T1000 (cell line): Measurements from ENCODE around the gene RXRA.
A peak's percentile ranks its signal among the peaks of the same experiment; 100 is the strongest.

Experiments used
- DNase-seq: peaks from one replicate; lab custom pipeline; 2025; ENCODE audit warnings: mixed read lengths; lab: John Stamatoyannopoulos, UW

RXRA gene

GRCh38 chr9:134367061-134367460 lies 40.8 kb downstream of the RXRA start:
- DNase-seq: no peak

GRCh38 chr9:134367791-134368490 lies 41.7 kb downstream of the RXRA start:
- no peak for DNase-seq

GRCh38 chr9:134368571-134368970 lies 42.3 kb downstream of the RXRA start:
- no peak for DNase-seq

GRCh38 chr9:134369416-134370212 lies 43.4 kb downstream of the RXRA start:
- DNase-seq: no peak

DNA sequence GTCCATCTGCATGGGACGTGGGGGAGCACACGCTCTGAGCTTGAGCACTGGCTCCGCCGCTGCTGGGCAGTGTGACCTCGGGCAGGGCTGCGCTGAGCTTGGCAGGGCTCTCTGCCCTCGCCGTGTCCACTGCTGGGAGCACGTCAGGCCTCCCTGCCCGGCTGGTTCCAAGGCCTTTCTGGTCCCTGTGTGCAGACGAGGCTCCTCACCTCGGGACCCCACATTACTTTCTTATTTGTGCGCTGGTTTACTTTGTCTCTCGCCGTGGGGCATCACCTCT lies 43.9 kb downstream of the RXRA start:
- no peak for DNase-seq

GRCh38 chr9:134370638-134371037 lies 44.4 kb downstream of the RXRA start:
- DNase-seq: no peak

DNA sequence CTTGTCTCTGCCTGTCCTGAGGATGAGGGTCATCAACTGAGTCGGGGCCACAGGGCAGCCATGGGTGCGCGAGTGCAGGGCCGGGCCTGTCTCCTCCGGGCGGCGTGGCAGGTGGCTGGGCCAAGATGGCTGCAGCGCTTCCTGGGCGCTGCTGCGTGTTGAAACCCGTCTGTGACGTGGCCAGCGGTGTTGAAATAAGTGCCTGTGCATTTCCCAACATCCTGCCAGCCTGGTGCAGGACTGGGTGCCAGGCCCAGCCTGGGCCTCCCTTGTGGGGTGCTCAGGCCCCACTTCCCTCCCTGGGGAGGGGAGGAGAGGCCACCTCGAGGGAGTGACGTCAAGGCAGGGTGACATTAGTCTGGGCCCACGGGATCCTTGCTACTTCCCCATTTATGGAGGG lies 45.5 kb downstream of the RXRA start:
- DNase-seq: no peak

- no peak for DNase-seq
Observed at GRCh38 chr9:134372581-134373267, 46.5 kb downstream of the RXRA start.

DNA sequence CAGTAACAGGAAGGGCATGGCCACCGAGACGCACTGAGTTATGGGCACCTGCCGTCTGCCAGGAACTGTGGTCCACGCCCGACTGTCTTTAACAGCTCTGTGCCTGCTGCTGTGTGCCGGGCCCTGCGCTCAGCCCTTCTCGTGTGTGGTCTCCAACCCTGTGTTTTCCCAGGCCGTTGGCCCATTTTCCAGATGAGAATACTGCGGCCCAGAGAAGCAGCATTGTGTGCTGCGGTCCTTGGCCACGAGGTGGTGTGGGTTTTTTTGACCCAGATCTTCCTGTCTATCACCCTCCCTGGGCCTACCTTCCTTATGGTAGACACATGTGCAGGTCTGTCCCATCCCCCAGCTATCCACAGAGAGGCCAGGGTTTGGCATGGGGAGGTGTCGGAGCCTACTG lies 47.0 kb downstream of the RXRA start:
- DNase-seq: no peak

DNA sequence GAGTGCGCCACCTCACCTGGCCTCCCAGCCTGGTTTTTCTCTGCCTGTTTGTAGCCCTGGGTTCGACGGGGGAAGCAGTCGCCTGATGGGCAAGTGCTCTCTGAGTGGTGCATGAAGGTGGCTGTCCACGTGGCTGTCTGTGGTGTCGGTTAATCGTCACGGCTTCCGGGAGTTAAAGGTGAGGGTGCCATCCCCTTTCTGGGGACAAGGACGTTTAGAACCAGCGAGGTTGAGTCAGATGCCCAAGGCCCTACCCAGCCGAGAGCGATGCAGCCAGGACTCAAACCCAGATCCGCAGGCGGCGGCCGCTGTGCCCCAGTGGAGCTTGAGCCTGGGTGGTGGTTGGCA lies 47.7 kb downstream of the RXRA start:
- no peak for DNase-seq

DNA sequence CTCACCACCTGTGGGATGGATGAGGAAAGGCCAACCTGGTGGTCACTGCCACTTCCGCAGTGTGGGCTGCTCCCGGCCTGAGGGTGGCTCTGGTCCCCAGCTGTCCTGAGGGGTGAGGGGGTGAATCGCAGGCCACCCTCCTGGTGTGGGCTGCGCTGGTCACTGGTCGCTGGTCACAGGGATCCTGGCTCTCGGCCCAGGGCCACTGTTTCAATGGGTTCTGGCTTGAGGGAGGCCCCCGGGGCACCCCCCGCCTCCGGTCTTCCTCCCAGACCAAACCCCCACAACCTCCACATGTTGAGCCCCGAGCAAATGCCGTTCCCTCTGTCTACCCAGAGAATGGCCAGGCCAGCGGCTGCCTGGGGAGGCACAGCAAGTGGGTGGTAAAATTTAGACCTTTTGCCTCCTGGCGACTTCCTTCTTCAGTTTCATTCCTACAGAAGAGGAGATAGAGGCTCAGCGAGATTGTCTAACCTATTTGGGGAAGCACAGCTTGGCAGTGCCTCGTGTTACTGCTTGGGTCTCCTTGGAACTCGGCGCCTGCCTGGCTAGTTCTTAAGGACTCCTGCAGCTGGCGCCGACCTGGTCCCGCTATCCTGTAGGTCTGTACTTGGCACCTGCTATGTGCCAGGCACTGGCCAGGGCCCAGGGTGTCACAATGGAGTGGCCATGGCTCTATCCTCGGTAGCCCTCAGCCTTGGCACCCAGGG lies 48.2 kb downstream of the RXRA start:
- DNase-seq: no peak

GRCh38 chr9:134375011-134375390 lies 48.7 kb downstream of the RXRA start:
- no peak for DNase-seq

DNA sequence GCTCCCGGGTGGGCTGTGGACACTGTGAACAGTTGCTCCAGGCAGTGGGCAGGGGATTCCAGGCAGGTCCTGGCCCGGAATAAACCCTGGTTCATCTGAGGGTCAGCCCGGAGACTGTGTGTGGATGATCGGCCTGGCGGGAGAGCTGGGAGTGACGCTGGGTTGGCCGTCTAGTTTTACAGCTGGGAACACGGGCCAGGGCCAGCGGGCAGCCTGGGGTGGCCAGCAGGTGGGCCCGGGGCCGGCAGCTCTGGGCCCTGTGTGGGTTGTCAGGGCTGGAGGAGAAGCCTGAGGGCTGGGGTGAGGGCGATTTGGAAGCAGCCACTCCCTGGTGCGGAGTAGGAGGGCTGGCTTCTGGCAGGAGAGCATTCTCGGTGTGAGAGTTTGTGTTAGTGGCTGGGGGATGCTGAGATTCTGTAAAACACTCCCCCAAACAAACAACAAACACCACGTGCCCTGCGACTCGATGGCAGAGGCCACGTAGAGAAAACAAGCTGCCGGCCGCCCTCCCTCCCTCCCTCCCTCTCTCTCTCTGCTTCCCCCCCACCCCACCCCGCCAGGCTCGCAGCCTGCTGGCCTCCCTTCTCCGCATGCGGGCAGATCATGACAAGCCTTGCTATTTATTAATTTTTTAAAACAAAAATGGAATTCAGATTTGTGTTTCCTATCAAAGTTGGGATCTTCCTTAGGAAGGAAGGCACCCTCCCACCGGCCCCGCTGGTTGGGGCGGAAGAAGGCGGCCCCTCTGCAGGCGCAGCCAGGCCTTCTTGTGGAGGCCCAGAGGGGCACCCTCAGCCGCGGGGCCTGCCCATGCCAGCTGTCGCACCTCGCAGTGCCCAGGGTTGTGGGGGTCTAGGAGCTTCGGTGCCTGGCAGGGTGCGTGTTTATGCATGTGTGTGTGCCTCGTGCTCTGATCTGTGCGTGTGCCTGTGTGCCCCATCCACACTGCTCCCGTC lies 49.5 kb downstream of the RXRA start:
- no peak for DNase-seq

- DNase-seq: no peak
Observed at GRCh38 chr9:134376386-134377142, 50.3 kb downstream of the RXRA start.

- DNase-seq: no peak
Observed at GRCh38 chr9:134377143-134377484, 50.9 kb downstream of the RXRA start.

DNA sequence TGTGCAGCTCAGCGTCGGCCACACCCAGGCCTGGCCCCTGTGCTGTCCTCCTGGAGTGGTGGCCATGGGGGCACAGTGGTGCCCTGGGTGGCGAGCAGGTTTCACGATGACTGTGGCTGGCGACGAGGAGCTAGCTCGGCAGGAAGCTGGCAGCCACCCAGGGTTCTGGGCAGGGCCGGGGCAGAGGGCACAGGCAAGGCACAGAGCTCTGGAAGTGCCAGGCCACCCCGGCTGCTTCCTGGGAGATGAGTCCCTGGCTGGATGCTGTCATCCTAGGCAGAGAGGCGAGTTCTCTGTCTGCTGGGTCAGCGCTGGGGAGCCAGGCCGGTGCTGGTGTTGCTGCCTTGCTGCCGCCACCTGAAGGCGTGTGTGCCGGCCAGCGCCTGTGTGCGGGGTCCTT lies 51.7 kb downstream of the RXRA start:
- peak; percentile 13 for DNase-seq

DNA sequence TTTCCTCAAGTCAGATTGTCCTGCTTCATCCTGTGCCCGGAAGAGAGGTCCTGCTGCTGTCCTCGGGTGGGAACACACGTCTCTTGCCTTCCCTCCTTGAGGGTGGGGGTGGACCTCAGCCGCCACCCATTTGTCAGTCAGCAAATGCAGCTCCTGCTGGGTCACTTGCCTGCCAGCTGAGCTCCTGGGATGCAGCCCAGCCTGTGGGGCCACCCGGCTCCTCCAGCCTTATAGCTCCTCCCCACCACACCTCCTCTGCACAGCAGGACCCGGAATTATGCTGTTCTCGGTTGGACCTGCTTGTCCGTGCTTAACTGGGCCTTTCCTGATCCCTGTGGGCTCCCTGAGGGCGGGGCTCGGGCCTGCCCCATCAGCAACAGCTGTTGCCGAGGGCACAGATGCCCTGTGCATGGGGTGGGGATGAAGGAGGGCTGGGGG lies 52.7 kb downstream of the RXRA start:
- no peak for DNase-seq

DNA sequence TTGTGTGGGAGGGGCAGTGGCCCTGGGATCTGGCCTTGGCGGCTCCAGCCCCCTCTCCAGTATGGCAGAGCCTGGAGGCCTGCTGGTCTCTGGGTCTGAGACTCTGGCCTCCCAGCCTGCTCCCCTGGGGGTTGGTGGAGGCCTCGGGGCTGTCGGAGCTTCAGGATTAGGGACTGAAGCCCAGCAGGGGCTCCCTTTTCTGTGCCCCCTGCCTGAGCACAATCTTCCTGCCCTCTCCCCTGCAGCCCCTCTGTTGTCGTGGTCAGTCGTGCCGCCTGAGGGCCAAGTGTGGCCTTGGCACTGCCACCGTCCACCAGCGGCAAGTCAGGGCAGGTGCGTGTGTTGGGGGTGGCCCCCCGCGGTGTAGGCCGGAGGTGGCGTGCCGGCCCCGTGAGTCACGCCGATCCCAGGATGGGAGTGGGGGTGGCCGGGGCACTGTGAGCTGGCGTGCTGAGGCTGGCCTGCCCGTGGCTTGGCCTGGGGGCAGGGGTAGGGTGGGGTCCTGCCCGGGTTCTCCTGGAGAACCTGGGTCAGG lies 53.6 kb downstream of the RXRA start:
- DNase-seq: peak; percentile 84

DNA sequence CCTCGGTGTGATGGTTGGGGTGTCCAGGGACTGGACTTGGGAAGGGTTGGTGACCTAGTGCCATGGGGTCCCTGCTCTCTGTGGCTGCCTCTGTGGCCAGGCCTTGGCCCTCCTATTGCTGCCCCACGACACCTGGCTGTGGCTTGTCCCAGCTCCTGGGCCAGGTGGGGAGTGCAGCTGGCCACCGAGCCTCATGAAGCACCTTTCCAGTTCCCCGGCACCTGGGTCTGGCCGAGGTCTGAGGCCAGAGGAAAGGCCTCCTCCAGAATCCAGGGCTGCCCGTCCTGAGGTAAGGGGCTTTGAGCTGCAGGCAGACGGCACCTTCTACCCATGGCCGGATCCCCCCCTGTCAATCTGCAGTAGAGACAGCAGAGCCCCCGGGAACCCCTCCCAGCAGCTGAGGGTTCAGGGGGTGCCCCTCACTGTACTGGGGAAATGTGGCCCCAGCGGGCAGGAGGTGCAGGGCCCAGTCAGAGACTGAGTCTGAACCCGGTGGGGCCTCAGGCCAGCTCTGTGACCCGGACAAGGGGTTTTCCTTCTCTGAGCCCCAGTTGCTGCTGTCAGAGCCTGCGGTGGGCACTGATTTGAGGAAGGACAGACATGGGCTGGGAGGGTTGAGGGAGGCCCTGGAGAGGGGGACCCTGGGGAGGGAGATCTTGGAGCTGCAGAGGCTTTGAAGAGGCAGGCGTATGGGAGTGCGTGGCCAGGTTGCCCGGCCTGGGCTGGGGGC lies 54.5 kb downstream of the RXRA start:
- DNase-seq: no peak

DNA sequence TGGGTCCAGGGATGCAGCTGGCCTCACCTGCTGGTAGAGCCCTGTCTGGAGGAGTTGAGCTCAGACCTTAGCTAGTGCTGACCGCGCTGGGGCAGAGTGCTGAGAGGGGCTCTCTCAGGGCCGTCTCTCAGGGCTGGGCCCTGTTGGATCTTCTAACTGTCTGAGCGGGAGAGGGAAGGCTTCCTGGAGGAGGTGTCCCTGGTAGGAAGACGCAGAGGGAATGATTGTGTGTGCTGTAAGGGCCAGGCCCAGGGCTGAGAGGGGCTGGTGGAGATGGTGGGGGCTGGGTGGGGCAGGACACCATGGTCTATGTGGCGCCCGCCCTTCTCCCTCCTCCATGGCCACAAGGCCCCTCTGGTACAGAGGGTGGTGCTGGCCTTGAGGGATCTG lies 55.0 kb downstream of the RXRA start:
- no peak for DNase-seq
